HG03060 (cell line): ENCODE measurements around the gene SLC25A5.
"Not testable (repeated sequence)": the region's sequence is repeated elsewhere in the genome, so short reads cannot be mapped to it uniquely, and the experiment has no call there.

Experiments used
- ATAC-seq: cut with Tn5 transposase; IDR thresholded peaks from one replicate; pipeline ENCODE4 v1.9.1; 2021; ENCODE audit warnings: low read depth, moderate number of reproducible peaks; ENCODE audit not compliant: unreplicated experiment

The SLC25A5 gene

GRCh38 chrX:119475389-119476101 is 7.3 kb downstream of the SLC25A5 start:
- ATAC-seq: no peak

- no peak for ATAC-seq
Observed at GRCh38 chrX:119477812-119478232, 9.6 kb downstream of the SLC25A5 start.

- no peak for ATAC-seq
Observed at GRCh38 chrX:119478504-119478903, 10.3 kb downstream of the SLC25A5 start.

DNA sequence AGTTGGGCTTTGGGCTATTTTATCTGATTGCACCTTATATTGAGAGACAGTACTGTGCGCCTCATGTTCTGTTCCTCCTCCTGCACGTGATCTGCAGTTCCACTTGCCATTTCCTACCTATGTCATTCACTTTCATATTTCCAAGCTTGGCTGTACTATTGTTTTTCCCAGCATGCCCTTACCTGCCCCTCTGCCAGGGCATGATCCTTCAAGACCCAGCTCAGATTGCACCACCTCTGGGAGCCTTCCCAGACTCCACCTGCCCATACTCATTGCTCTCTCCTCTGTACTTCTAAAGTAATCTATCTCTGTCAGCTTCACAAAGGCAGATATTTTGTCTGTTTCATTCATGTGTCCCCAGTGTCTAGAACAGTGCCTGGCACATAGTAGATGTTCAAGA is 11.6 kb downstream of the SLC25A5 start:
- no peak for ATAC-seq

GRCh38 chrX:119481323-119481801 is 13.1 kb downstream of the SLC25A5 start:
- ATAC-seq: no peak

DNA sequence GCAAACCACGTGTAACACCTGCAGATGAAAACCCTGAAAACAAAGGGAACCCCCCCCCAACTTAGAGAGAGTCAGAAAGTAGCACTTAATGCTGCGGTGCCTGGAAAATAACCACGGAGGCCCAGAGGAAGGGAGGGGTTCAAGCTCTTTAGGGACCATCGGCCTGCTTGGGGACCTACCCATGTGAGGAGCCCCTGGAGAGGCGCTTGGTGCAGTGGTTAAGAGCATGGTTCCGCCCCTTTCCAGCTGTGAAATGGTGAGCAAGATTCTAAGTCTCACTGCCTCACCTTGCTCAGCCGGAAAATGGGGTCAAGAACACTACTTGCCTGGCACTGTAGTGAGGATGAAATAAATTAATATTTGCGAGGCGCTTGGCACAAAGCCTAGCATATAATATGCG is 13.8 kb downstream of the SLC25A5 start:
- ATAC-seq: no peak

GRCh38 chrX:119482481-119483480 is 14.5 kb downstream of the SLC25A5 start:
- ATAC-seq: no peak

DNA sequence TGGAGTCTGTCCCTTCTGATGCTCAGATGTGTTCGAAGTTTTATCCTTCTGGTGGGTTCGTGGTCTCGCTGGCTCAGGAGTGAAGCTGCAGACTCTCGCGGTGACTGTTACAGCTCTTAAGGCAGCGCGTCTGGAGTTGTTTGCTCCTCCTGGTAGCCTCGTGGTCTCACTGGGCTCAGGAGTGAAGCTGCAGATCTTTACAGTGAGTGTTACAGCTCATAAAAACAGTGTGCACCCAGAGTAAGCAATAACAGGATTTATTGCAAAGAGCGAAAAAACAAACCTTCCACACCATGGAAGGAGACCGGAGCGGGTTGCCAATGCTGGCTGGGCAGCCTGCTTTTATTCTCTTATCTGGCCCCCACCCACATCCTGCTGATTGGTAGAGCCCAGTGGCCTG is 18.5 kb downstream of the SLC25A5 start:
- ATAC-seq: no peak

DNA sequence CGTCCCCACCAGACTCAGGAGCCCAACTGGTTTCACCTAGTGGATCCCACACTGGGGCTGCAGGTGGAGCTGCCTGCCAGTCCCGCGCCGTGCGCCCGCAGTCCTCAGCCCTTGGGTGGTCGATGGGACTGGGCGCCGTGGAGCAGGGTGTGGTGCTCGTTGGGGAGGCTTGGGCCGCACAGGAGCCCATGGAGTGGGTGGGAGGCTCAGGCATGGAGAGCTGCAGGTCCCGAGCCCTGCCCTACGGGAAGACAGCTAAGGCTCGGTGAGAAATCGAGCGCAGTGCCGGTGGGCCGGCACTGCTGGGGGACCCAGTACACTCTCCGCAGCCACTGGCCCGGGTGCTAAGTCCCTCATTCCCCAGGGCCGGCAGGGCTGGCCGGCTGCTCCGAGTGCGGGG is 19.5 kb downstream of the SLC25A5 start:
- not testable (repeated sequence) for ATAC-seq

DNA sequence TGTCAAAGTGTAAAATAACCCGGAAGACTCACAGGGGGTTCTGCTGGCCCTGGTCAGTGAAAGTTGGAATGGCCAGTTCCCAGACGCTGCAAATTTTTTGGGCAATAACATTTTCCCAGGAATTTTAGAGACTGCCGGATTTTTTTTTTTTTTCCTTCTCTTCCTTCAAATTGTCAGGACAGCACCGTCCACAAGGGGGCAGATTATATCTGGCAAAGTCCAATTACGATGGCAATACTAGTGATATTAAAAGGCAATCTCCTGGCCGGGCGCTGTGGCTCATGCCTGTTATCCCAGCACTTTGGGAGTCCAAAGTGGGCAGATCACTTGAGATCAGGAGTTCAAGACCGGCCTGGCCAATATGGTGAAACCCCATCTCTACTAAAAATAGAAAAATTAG is 20.5 kb downstream of the SLC25A5 start:
- ATAC-seq: no peak

GRCh38 chrX:119489212-119490074 is 21.2 kb downstream of the SLC25A5 start:
- ATAC-seq: no peak

DNA sequence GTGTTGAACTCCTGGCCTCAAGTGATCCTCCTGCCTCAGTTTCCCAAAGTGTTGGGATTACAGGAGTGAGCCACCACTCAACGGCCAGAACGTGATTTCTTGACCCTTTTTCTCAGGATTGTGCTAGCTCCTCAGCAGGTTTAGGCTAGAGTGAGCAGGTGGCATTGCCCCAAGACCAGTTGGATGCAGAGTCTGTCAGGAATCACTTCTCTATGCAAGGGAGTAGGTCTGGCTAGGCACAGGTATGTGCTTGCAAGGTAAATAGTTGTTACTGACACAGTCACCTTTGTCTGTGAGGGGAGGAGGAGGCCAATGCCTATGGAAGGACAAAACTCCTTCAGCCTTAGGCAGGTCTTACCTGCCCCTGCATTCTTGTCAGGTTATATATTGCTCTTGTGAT is 24.2 kb downstream of the SLC25A5 start:
- no peak for ATAC-seq

- not testable (repeated sequence) for ATAC-seq
Observed at GRCh38 chrX:119493851-119494495, 25.7 kb downstream of the SLC25A5 start.

DNA sequence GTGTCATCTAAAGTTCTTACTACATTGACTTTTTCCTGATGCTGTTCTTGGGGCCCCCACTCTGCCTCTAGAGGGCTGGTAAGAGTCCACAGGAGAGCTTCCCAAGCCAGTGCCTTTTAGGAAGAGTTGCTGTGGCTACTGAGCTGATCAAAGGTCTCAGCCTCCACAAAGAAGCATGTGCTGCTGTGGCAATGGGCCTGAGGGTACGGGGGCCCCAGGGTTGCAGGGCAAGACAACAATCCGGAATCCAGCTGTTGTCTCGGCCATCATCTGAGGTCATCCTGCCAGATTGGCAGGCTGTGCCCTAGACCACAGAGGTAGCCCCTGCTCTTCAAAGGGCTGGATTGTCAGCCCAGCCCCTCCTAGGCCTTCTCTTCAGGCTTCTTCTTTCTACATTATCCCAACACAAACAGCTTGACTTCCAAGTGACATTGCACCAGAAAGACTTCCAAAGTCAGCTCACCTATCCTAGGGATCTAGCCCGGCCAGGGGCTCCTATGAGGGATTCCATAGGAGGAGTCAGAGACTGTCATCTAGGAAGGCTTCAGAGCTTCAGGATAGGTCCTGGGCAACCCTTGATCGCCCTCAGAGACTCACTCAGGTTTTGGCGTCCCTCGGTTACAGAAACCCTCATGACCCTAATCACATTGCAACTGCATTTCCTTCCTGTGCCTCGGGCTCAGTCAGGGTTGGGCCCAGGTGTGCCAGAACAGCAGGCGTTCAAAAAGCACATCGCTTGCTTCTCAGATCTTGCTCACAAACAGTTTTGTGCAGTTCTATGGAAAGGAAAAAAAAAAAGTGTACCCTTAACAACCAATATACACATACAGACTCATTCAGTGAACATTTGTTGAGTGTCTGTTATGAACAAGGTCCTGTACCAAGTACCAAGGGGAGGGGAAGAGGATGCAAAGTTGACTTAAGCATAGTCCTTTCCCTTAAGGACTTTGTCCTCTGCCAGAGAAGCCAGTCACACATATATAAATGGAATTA is 27.8 kb downstream of the SLC25A5 start:
- no peak for ATAC-seq

DNA sequence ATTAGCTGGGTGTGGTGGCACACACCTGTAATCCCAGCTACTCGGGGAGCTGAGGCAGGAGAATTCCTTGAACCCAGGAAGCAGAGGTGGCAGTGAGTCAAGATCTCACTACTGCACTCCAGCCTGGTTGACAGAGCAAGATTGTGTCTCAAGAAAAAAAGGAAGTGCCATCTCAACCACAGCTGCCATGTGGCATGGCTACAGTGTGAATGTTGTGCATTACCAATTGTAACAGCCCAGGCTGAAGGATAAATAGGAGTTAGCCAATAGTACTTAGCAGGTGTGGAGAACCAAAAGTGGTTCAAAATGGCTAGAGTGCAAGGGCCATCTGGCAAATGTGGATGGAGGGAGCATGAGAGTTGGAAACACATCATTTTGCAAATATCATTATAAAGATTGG is 28.9 kb downstream of the SLC25A5 start:
- no peak for ATAC-seq

GRCh38 chrX:119500061-119500800 is 32.0 kb downstream of the SLC25A5 start:
- no peak for ATAC-seq

GRCh38 chrX:119501511-119502148 is 33.4 kb downstream of the SLC25A5 start:
- ATAC-seq: no peak
